H9 (cell line): Measurements from ENCODE around the gene PIK3C3. TPM values are rescaled to one million over a fixed set of nuclear protein-coding genes. Genes with fewer than 3 reads are reported as not detected.

Experiments
- DNase-seq: peaks from one replicate; pipeline ENCODE4 v3.0.0-alpha.2; 2017
- H2AFZ ChIP-seq: one replicate; pipeline ENCODE4 v1.6.1; 2013; ENCODE audit warnings: mild to moderate bottlenecking, low read length, control low read depth, moderate library complexity
- H2AK5ac ChIP-seq: 2 replicates; pipeline ENCODE4 v1.6.1; 2013; ENCODE audit warnings: low read length, control low read depth, mixed read lengths; ENCODE audit not compliant: insufficient read length
- H2BK120ac ChIP-seq: one replicate; pipeline ENCODE4 v1.6.1; 2013; ENCODE audit warnings: low read depth, mild to moderate bottlenecking, low read length, control low read depth, inconsistent platforms; ENCODE audit not compliant: poor library complexity, severe bottlenecking
- H2BK12ac ChIP-seq: 2 replicates; pipeline ENCODE4 v1.6.1; 2013; ENCODE audit warnings: low read length, control low read depth, mixed read lengths, low read depth; ENCODE audit not compliant: insufficient read length
- H2BK15ac ChIP-seq: 2 replicates; pipeline ENCODE4 v1.6.1; 2013; ENCODE audit warnings: low read depth, low read length, control low read depth
- H2BK20ac ChIP-seq: one replicate; pipeline ENCODE4 v1.6.1; 2013; ENCODE audit warnings: low read depth, mild to moderate bottlenecking, low read length, control low read depth, inconsistent platforms; ENCODE audit not compliant: poor library complexity, severe bottlenecking
- H2BK5ac ChIP-seq: 2 replicates; pipeline ENCODE4 v1.6.1; 2013; ENCODE audit warnings: low read length, control low read depth, mixed read lengths; ENCODE audit not compliant: insufficient read length
- H3K14ac ChIP-seq: 2 replicates; pipeline ENCODE4 v1.6.1; 2013; ENCODE audit warnings: low read length, control low read depth; ENCODE audit not compliant: insufficient read depth
- H3K18ac ChIP-seq: 2 replicates; pipeline ENCODE4 v1.6.1; 2013; ENCODE audit warnings: low read depth, mild to moderate bottlenecking, mixed read lengths, low read length, control low read depth; ENCODE audit not compliant: insufficient read length
- H3K23ac ChIP-seq: 2 replicates; pipeline ENCODE4 v1.6.1; 2013; ENCODE audit warnings: low read length, control low read depth, mixed read lengths, low read depth; ENCODE audit not compliant: insufficient read length
- H3K23me2 ChIP-seq: 2 replicates; pipeline ENCODE4 v1.6.1; 2013; ENCODE audit warnings: low read depth, mild to moderate bottlenecking, mixed read lengths, low read length, control low read depth; ENCODE audit not compliant: insufficient read length, poor library complexity, severe bottlenecking
- H3K27ac ChIP-seq: 2 replicates; pipeline ENCODE4 v1.5.1; 2013; ENCODE audit warnings: low read length, control low read depth, mixed read lengths, low read depth; ENCODE audit not compliant: insufficient read length
- H3K27me3 ChIP-seq: 2 replicates; pipeline ENCODE4 v1.6.1; 2013; ENCODE audit warnings: low read length, control low read depth, inconsistent platforms; ENCODE audit not compliant: insufficient read depth
- H3K4ac ChIP-seq: 2 replicates; pipeline ENCODE4 v1.6.1; 2013; ENCODE audit warnings: low read depth, mild to moderate bottlenecking, control low read depth, inconsistent platforms, low read length, moderate library complexity
- H3K4me1 ChIP-seq: 2 replicates; pipeline ENCODE4 v1.6.1; 2013; ENCODE audit warnings: low read length, control low read depth, inconsistent platforms; ENCODE audit not compliant: insufficient read depth
- H3K4me2 ChIP-seq: 2 replicates; pipeline ENCODE4 v1.6.1; 2013; ENCODE audit warnings: low read length, control low read depth, mixed read lengths; ENCODE audit not compliant: insufficient read length, insufficient read depth
- H3K56ac ChIP-seq: 2 replicates; pipeline ENCODE4 v1.6.1; 2013; ENCODE audit warnings: low read depth, mild to moderate bottlenecking, mixed read lengths, low read length, control low read depth; ENCODE audit not compliant: insufficient read length
- H3K79me1 ChIP-seq: 2 replicates; pipeline ENCODE4 v1.6.1; 2013; ENCODE audit warnings: low read depth, mild to moderate bottlenecking, moderate library complexity, low read length, control low read depth, inconsistent platforms; ENCODE audit not compliant: insufficient read depth, poor library complexity, severe bottlenecking
- H3K79me2 ChIP-seq: 2 replicates; pipeline ENCODE4 v1.6.1; 2013; ENCODE audit warnings: low read length, control low read depth, inconsistent platforms; ENCODE audit not compliant: insufficient read depth
- H3K9ac ChIP-seq: 2 replicates; pipeline ENCODE4 v1.6.1; 2013; ENCODE audit warnings: low read length, control low read depth, mixed read lengths; ENCODE audit not compliant: insufficient read length; ENCODE audit errors: extremely low read depth
- H3K9me3 ChIP-seq: one replicate; pipeline ENCODE4 v1.6.1; 2013; ENCODE audit warnings: low read depth, low read length, inconsistent platforms; ENCODE audit not compliant: control insufficient read depth
- H3T11ph ChIP-seq: one replicate; pipeline ENCODE4 v1.6.1; 2013; ENCODE audit warnings: mild to moderate bottlenecking, low read length, control low read depth, inconsistent platforms
- H4K20me1 ChIP-seq: one replicate; pipeline ENCODE4 v1.6.1; 2013; ENCODE audit not compliant: control insufficient read depth, insufficient read length, insufficient read depth
- H4K5ac ChIP-seq: 2 replicates; pipeline ENCODE4 v1.6.1; 2013; ENCODE audit warnings: low read depth, mild to moderate bottlenecking, mixed read lengths, low read length, control low read depth; ENCODE audit not compliant: insufficient read length
- H4K8ac ChIP-seq: replicated peaks from 2 replicates; pipeline ENCODE4 v1.6.1; 2013; ENCODE audit warnings: low read length, control low read depth, mixed read lengths, low read depth; ENCODE audit not compliant: insufficient read length
- H4K91ac ChIP-seq: 2 replicates; pipeline ENCODE4 v1.6.1; 2013; ENCODE audit warnings: low read depth, mild to moderate bottlenecking, moderate library complexity, mixed read lengths, low read length, control low read depth; ENCODE audit not compliant: insufficient read length
- H3K27ac Mint-ChIP-seq, 3 experiments: 2 replicates in 2 of 3; 3 replicates in 1 of 3; pipeline ENCODE4 v1.8.0; 2020 to 2021; ENCODE audit warnings: mixed read lengths in 3 of 3, mild to moderate bottlenecking in 1 of 3, moderate library complexity in 1 of 3
- H3K27me3 Mint-ChIP-seq: 2 replicates; pipeline ENCODE4 v1.8.0; 2021; ENCODE audit warnings: low read depth, mild to moderate bottlenecking, moderate library complexity, mixed read lengths
- H3K36me3 Mint-ChIP-seq, 3 experiments: 2 replicates in 2 of 3; 3 replicates in 1 of 3; pipeline ENCODE4 v1.8.0; 2020 to 2021; ENCODE audit warnings: low read depth in 3 of 3, mixed read lengths in 3 of 3; ENCODE audit not compliant: insufficient read depth in 1 of 3
- H3K4me1 Mint-ChIP-seq, 2 experiments: 2 replicates each; pipeline ENCODE4 v1.8.0; 2020; ENCODE audit warnings: mixed read lengths in 2 of 2
- H3K4me3 Mint-ChIP-seq, 2 experiments: 2 replicates in 1 of 2; 3 replicates in 1 of 2; pipeline ENCODE4 v1.8.0; 2020 to 2021; ENCODE audit warnings: mild to moderate bottlenecking in 2 of 2, mixed read lengths in 2 of 2, moderate library complexity in 1 of 2
- H3K9me3 Mint-ChIP-seq, 2 experiments: 2 replicates in 1 of 2; 3 replicates in 1 of 2; pipeline ENCODE4 v1.8.0; 2020; ENCODE audit warnings: mild to moderate bottlenecking in 2 of 2, mixed read lengths in 2 of 2, moderate library complexity in 1 of 2
- CTCF ChIP-seq: fragments of 200-600 bp; sonication (generic); conservative IDR thresholded peaks from 3 replicates; pipeline ENCODE4 v1.8.0; 2021; ENCODE audit warnings: antibody characterized with exemption, mild to moderate bottlenecking
- WGBS: extraction: QIAGEN DNeasy Blood & Tissue Kit; methylation state at CpG from one replicate; pipeline ENCODE4 v1.1.7; 2013; ENCODE audit warnings: missing lambda C conversion rate, low lambda C conversion rate, mixed read lengths; ENCODE audit not compliant: insufficient read length; ENCODE audit errors: extremely low coverage; 5-methylcytosine and 5-hydroxymethylcytosine counted together
- total RNA-seq: library from RNA; stranded (reverse); gene quantifications from 2 replicates; pipeline ENCODE4 v1.2.1, GENCODE V29; 2021

Gene PIK3C3
- total RNA-seq, 1 experiment from 2014 or later = 48.8 TPM

GRCh38 chr18:41985914-41986313 is 30.9 kb downstream of the PIK3C3 start:
- WGBS = no CpG with 5 or more reads among the region's 2 CpGs
- Histone ChIP-seq H2BK20ac (no peak overlapping the region), H3K23ac (no peak overlapping the region), H2BK120ac (no peak overlapping the region), H3T11ph (no peak overlapping the region), H3K4ac (no peak overlapping the region), H2BK12ac (no peak overlapping the region), H3K23me2 (no peaks in the 10 kb centered on the region), H3K27ac (no peak overlapping the region), H3K14ac (no peak overlapping the region), H4K91ac (no peak overlapping the region), H3K56ac (no peak overlapping the region), H3K27me3 (no peaks in the 10 kb centered on the region), H3K4me2 (no peak overlapping the region), H3K79me1 (no peaks in the 10 kb centered on the region), H2BK15ac (no peak overlapping the region), H4K8ac (no peak overlapping the region), H4K20me1 (no peaks in the 10 kb centered on the region), H3K9ac (no peak overlapping the region), H2AK5ac (no peak overlapping the region), H3K18ac (no peak overlapping the region), H2BK5ac (no peak overlapping the region), H3K4me1 (no peaks in the 10 kb centered on the region), H3K79me2 (no peaks in the 10 kb centered on the region; the same call in 1 of the 2 replicates), H3K9me3 (no peaks in the 10 kb centered on the region), H2AFZ (no peak overlapping the region), H4K5ac (no peak overlapping the region)
- no peak for DNase-seq
- TF ChIP-seq CTCF = no peak
- Mint-ChIP-seq H3K4me1 (no peaks in the 10 kb centered on the region), H3K27ac (no peak overlapping the region), H3K9me3 (no peaks in the 10 kb centered on the region), H3K4me3 (no peak overlapping the region), H3K27me3 (no peaks in the 10 kb centered on the region), H3K36me3 (peaks cover 0 to 5% (median 3%) of the 10 kb centered on the region in 3 experiments; a peak in 3 of 7 replicates)
